GM20000 (cell line): Measurements from ENCODE around the gene ASB2.

Source experiments
- DNase-seq: peaks from one replicate; pipeline ENCODE4 v3.0.0; 2012; ENCODE audit warnings: low spot score
- TF ChIP-seq, protein P1 (sequence below): IDR thresholded peaks from 2 replicates; pipeline ENCODE4 v1.5.1; 2012; ENCODE audit warnings: mild to moderate bottlenecking, control low read depth; ENCODE audit errors: extremely low read depth, missing control alignments

The ASB2 gene

DNA sequence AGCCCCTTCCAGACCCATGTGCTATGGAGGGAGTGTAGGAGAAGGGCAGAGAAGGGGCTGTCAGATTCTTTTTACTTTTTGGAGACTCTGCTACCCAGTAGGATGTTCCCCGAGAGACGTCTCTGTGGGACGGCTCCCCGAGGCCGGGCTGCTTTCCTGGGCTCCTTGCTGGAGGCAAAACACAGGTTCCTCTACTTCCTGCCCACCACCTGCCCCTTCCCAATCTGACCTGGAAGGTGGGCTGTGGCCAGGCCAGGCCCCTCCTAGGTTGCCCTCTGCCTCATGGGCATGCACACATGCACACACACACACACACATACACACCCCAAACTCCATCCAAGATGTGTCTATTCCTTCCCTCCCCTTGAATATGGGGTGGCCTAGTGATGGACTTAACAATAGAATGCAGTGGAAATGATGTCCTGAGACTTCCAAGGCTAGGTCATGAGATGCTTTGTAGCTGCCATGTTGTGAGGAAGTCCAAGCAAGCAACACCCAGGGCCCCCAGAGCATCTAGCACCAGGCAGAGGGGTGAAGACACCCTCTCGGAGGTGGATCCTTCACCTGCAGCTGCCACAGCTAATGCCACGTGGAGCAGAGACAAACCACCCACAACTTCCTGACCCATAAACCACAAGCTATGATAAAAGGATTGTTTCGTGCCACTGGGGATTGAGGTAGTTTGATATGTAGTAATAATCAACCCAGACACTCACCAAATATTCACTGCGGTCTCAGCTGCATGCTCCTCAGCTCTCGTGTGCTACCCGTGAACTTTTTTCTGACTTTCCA lies 1.6 kb upstream of the ASB2 start:
- TF ChIP-seq, protein P1, sequence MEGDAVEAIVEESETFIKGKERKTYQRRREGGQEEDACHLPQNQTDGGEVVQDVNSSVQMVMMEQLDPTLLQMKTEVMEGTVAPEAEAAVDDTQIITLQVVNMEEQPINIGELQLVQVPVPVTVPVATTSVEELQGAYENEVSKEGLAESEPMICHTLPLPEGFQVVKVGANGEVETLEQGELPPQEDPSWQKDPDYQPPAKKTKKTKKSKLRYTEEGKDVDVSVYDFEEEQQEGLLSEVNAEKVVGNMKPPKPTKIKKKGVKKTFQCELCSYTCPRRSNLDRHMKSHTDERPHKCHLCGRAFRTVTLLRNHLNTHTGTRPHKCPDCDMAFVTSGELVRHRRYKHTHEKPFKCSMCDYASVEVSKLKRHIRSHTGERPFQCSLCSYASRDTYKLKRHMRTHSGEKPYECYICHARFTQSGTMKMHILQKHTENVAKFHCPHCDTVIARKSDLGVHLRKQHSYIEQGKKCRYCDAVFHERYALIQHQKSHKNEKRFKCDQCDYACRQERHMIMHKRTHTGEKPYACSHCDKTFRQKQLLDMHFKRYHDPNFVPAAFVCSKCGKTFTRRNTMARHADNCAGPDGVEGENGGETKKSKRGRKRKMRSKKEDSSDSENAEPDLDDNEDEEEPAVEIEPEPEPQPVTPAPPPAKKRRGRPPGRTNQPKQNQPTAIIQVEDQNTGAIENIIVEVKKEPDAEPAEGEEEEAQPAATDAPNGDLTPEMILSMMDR: no peak
- DNase-seq: no peak

DNA sequence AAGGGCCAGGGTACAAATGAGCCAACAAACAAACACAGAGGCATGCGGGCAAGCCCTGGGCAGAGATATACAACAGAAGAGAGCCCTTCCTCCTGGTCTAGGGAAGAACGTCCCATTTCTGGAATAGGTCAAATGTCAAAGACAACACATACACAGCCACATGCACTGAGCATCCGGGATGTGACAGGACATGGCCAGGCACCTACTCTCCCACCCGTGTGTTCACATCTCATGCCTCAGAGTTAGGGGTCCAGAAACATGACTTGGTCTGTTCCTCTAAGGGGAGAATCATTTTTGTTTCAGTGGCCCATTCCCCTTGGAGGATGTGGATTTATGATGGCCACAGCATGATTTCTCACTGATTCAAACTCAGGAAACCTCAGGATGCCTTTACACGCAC lies 801 bp upstream of the ASB2 start:
- DNase-seq: no peak
- TF ChIP-seq, protein P1: no peak

GRCh38 chr14:93975791-93976476 lies 436 bp downstream of the ASB2 start:
- peak; percentile 70 for DNase-seq
- TF ChIP-seq, protein P1: no peak

GRCh38 chr14:93974833-93975232 lies 1.5 kb downstream of the ASB2 start:
- no peak for DNase-seq
- TF ChIP-seq, protein P1: no peak

- no peak for DNase-seq
- TF ChIP-seq, protein P1: no peak
These were observed 2.1 kb downstream of the ASB2 start for GRCh38 chr14:93974299-93974698.

GRCh38 chr14:93973607-93974006 lies 2.8 kb downstream of the ASB2 start:
- no peak for DNase-seq
- TF ChIP-seq, protein P1: no peak

- TF ChIP-seq, protein P1: no peak
- DNase-seq: no peak
These were observed 3.7 kb downstream of the ASB2 start for GRCh38 chr14:93972618-93973205.
